IMR-90 (cell line): ENCODE data around the gene THRB.

ENCODE experiments used
- CHD1 ChIP-seq: IDR thresholded peaks from 2 replicates; pipeline ENCODE4 v1.6.1; 2012; ENCODE audit warnings: low read depth, low read length, improper control_type of control experiment
- POLR2A ChIP-seq: IDR thresholded peaks from 2 replicates; pipeline ENCODE4 v1.6.1; 2012; ENCODE audit warnings: mild to moderate bottlenecking, low read depth, low read length
- SMC3 ChIP-seq: fragments of 150-350 bp; IDR thresholded peaks from 2 replicates; pipeline ENCODE4 v1.6.1; 2016; ENCODE audit warnings: low read depth, mild to moderate bottlenecking, antibody characterized with exemption, low read length, moderate library complexity
- TF ChIP-seq, protein P1 (sequence below): conservative IDR thresholded peaks from 2 replicates; pipeline ENCODE4 v1.5.1; 2012; ENCODE audit warnings: mild to moderate bottlenecking, low read depth, low read length, improper control_type of control experiment
- TF ChIP-seq, protein P2 (sequence below): fragments of 150-350 bp; IDR thresholded peaks from 2 replicates; pipeline ENCODE4 v1.6.1; 2016; ENCODE audit warnings: low read depth, mild to moderate bottlenecking, low read length, moderate library complexity, borderline replicate concordance
- TF ChIP-seq, protein P3 (sequence below): fragments of 150-350 bp; IDR thresholded peaks from 2 replicates; pipeline ENCODE4 v1.6.1; 2017; ENCODE audit warnings: mild to moderate bottlenecking, antibody characterized with exemption, low read length, low read depth

DNA sequence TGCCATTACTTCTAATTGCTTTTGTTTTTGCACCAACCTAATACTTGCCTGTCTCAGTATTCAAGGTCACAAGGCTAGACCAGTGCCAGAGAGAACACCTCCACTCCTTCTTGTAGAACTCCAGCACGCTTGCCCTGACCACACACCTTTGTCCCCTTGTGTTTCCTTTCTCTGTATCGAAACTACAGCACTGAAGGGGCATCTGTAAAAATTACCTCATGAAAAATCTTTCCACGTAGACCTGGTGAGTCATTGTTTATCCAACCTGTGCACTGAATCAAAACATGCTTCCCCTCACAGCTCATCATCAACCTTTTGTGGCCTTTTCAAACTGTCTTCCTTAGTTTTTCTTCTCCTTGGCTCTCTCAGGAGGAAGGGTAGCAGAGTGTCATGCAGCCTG lies 259.5 kb downstream of the THRB start:
- TF ChIP-seq, protein P1, sequence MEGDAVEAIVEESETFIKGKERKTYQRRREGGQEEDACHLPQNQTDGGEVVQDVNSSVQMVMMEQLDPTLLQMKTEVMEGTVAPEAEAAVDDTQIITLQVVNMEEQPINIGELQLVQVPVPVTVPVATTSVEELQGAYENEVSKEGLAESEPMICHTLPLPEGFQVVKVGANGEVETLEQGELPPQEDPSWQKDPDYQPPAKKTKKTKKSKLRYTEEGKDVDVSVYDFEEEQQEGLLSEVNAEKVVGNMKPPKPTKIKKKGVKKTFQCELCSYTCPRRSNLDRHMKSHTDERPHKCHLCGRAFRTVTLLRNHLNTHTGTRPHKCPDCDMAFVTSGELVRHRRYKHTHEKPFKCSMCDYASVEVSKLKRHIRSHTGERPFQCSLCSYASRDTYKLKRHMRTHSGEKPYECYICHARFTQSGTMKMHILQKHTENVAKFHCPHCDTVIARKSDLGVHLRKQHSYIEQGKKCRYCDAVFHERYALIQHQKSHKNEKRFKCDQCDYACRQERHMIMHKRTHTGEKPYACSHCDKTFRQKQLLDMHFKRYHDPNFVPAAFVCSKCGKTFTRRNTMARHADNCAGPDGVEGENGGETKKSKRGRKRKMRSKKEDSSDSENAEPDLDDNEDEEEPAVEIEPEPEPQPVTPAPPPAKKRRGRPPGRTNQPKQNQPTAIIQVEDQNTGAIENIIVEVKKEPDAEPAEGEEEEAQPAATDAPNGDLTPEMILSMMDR: no peak
- TF ChIP-seq, protein P2, sequence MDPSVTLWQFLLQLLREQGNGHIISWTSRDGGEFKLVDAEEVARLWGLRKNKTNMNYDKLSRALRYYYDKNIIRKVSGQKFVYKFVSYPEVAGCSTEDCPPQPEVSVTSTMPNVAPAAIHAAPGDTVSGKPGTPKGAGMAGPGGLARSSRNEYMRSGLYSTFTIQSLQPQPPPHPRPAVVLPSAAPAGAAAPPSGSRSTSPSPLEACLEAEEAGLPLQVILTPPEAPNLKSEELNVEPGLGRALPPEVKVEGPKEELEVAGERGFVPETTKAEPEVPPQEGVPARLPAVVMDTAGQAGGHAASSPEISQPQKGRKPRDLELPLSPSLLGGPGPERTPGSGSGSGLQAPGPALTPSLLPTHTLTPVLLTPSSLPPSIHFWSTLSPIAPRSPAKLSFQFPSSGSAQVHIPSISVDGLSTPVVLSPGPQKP: no peak
- TF ChIP-seq CHD1 (no peak), SMC3 (no peak), POLR2A (no peak)
- TF ChIP-seq, protein P3, sequence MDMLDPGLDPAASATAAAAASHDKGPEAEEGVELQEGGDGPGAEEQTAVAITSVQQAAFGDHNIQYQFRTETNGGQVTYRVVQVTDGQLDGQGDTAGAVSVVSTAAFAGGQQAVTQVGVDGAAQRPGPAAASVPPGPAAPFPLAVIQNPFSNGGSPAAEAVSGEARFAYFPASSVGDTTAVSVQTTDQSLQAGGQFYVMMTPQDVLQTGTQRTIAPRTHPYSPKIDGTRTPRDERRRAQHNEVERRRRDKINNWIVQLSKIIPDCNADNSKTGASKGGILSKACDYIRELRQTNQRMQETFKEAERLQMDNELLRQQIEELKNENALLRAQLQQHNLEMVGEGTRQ: no peak
